WTC11 (cell line): ENCODE data around the gene CFAP206.

Experiments used
- ATF3 ChIP-seq: sonication (generic); formaldehyde crosslinking; conservative IDR thresholded peaks from 2 replicates; pipeline ENCODE4 v1.8.1; 2022; ENCODE audit warnings: mild to moderate bottlenecking, missing genetic modification reagents
- CBFB ChIP-seq: sonication (generic); formaldehyde crosslinking; IDR thresholded peaks from 2 replicates; pipeline ENCODE4 v1.8.1; 2022; ENCODE audit warnings: mild to moderate bottlenecking, low read depth, missing genetic modification reagents
- CDX4 ChIP-seq: fragments of 250-450 bp; sonication (Bioruptor Pico); IDR thresholded peaks from 2 replicates; pipeline ENCODE4 v1.9.0; 2021; ENCODE audit warnings: moderate library complexity, mild to moderate bottlenecking, inconsistent platforms, borderline replicate concordance
- CTCF ChIP-seq: fragments of 200-600 bp; IDR thresholded peaks from 2 replicates; pipeline ENCODE4 v1.8.0; 2022; ENCODE audit warnings: antibody characterized with exemption
- E2F4 ChIP-seq: sonication (generic); formaldehyde crosslinking; IDR thresholded peaks from 2 replicates; pipeline ENCODE4 v1.8.1; 2022; ENCODE audit warnings: low read depth, mild to moderate bottlenecking, moderate library complexity, missing genetic modification reagents, borderline replicate concordance
- E2F5 ChIP-seq: sonication (generic); formaldehyde crosslinking; IDR thresholded peaks from 2 replicates; pipeline ENCODE4 v1.8.1; 2022; ENCODE audit warnings: mild to moderate bottlenecking, moderate library complexity, missing genetic modification reagents
- HMGXB4 ChIP-seq: sonication (generic); formaldehyde crosslinking; IDR thresholded peaks from 2 replicates; pipeline ENCODE4 v1.8.1; 2023; ENCODE audit warnings: mild to moderate bottlenecking, moderate library complexity, missing genetic modification reagents
- MAX ChIP-seq: sonication (generic); formaldehyde crosslinking; IDR thresholded peaks from 2 replicates; pipeline ENCODE4 v1.8.0; 2022; ENCODE audit warnings: mild to moderate bottlenecking, missing genetic modification reagents
- NR2C2 ChIP-seq: sonication (generic); formaldehyde crosslinking; IDR thresholded peaks from 2 replicates; pipeline ENCODE4 v1.8.0; 2022; ENCODE audit warnings: mild to moderate bottlenecking, missing genetic modification reagents
- OVOL2 ChIP-seq: fragments of 250-450 bp; sonication (Bioruptor Pico); IDR thresholded peaks from 2 replicates; pipeline ENCODE4 v1.9.0; 2021; ENCODE audit warnings: mild to moderate bottlenecking, borderline replicate concordance
- SOX15 ChIP-seq: fragments of 250-450 bp; sonication (Bioruptor Pico); IDR thresholded peaks from 2 replicates; pipeline ENCODE4 v1.9.0; 2021; ENCODE audit warnings: mild to moderate bottlenecking
- TP53 ChIP-seq: sonication (generic); formaldehyde crosslinking; IDR thresholded peaks from 2 replicates; pipeline ENCODE4 v1.8.1; 2023; ENCODE audit warnings: mild to moderate bottlenecking, missing genetic modification reagents
- ZNF423 ChIP-seq: fragments of 250-450 bp; sonication (Bioruptor Pico); IDR thresholded peaks from 2 replicates; pipeline ENCODE4 v2.1.2; 2022; ENCODE audit warnings: mild to moderate bottlenecking, moderate library complexity

GRCh38 chr6:87420360-87420759 is 12.6 kb downstream of the CFAP206 start:
- TF ChIP-seq CTCF (no peak), CBFB (CRISPR knock-in tag) (no peak), ATF3 (no peak), E2F5 (no peak), CDX4 (CRISPR knock-in tag) (no peak), E2F4 (CRISPR knock-in tag) (no peak), SOX15 (no peak), NR2C2 (CRISPR knock-in tag) (no peak), OVOL2 (no peak), HMGXB4 (CRISPR knock-in tag) (no peak), ZNF423 (CRISPR knock-in tag) (no peak), TP53 (CRISPR knock-in tag) (no peak), MAX (CRISPR knock-in tag) (no peak)
